Daoy (cell line): ENCODE measurements around the gene SDR42E1. TPM values are rescaled to one million over a fixed set of nuclear protein-coding genes. Genes with fewer than 3 reads are reported as not detected.
"Not testable (repeated sequence)": the region's sequence is repeated elsewhere in the genome, so short reads cannot be mapped to it uniquely, and the experiment has no call there.

Experiments
- DNase-seq: peaks from one replicate; pipeline ENCODE4 v3.0.0-alpha.2; 2015; ENCODE audit warnings: low read depth
- total RNA-seq: library from RNA; depleted of rRNA; stranded (reverse); fragments of >200 nt; shearing (Covaris generic); gene quantifications from 2 replicates; pipeline ENCODE4 v1.2.3, GENCODE V29; 2014

SDR42E1 gene
- total RNA-seq, 1 experiment from 2014 or later, result 1.6 TPM

- no peak for DNase-seq
These were observed 6.0 kb downstream of the SDR42E1 start for GRCh38 chr16:82005027-82005830.

- DNase-seq, result no peak
These were observed 6.7 kb downstream of the SDR42E1 start for GRCh38 chr16:82004601-82005000.

- no peak for DNase-seq
These were observed 8.4 kb downstream of the SDR42E1 start for GRCh38 chr16:82002831-82003230.

GRCh38 chr16:81997738-81998137 lies 13.5 kb downstream of the SDR42E1 start:
- DNase-seq, result peak; percentile 50

GRCh38 chr16:81996664-81997509 lies 14.4 kb downstream of the SDR42E1 start:
- DNase-seq, result peak; percentile 71

GRCh38 chr16:81995651-81996050 lies 15.6 kb downstream of the SDR42E1 start:
- DNase-seq, result no peak

GRCh38 chr16:81994485-81994884 lies 16.8 kb downstream of the SDR42E1 start:
- no peak for DNase-seq

- no peak for DNase-seq
These were observed 18.4 kb downstream of the SDR42E1 start for GRCh38 chr16:81992859-81993258.

- DNase-seq, result peak; percentile 39
These were observed 23.6 kb downstream of the SDR42E1 start for GRCh38 chr16:81987706-81988105.

- DNase-seq, result no peak
These were observed 24.1 kb downstream of the SDR42E1 start for GRCh38 chr16:81987121-81987520.

GRCh38 chr16:81977335-81977942 lies 33.8 kb downstream of the SDR42E1 start:
- not testable (repeated sequence) for DNase-seq

- no peak for DNase-seq
These were observed 35.6 kb downstream of the SDR42E1 start for GRCh38 chr16:81975637-81976036.

- DNase-seq, result no peak
These were observed 37.5 kb downstream of the SDR42E1 start for GRCh38 chr16:81973737-81974136.

- DNase-seq, result no peak
These were observed 39.4 kb downstream of the SDR42E1 start for GRCh38 chr16:81971853-81972252.

GRCh38 chr16:81967358-81967757 lies 43.9 kb downstream of the SDR42E1 start:
- DNase-seq, result no peak

GRCh38 chr16:81964808-81965207 lies 46.5 kb downstream of the SDR42E1 start:
- no peak for DNase-seq

GRCh38 chr16:81956213-81956948 lies 54.9 kb downstream of the SDR42E1 start:
- no peak for DNase-seq

GRCh38 chr16:81951564-81951963 lies 59.7 kb downstream of the SDR42E1 start:
- DNase-seq, result no peak

GRCh38 chr16:81946206-81946605 lies 65.1 kb downstream of the SDR42E1 start:
- peak; percentile 35 for DNase-seq

GRCh38 chr16:81945665-81946064 lies 65.6 kb downstream of the SDR42E1 start:
- no peak for DNase-seq

GRCh38 chr16:81942007-81942601 lies 69.2 kb downstream of the SDR42E1 start:
- DNase-seq, result no peak
